ENCODE measurements around the gene LTBP1. TPM values are rescaled to one million over a fixed set of nuclear protein-coding genes. Genes with fewer than 3 reads are reported as not detected.

Gene LTBP1
- total RNA-seq, 1 experiment from 2014 or later, result 10.3 TPM

DNA sequence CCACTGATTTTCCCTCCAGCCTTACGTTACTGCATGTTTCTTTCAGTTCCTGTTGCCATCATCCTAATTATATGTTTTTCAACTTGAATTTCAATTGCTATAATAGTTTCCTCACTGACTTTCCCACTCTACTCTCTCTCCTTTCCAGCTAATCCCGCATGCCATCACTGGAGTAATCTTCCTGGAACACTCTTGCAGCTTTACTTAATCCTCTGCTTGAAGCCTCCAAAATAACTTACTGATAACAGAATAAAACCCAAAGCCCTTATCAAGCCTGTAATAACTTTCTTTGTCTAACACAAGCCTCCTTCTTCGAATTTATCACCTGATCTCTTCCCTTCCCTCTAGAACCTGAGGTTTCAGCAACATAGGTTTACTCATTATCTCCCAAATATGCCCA is 237.3 kb downstream of the LTBP1 start:
- Histone ChIP-seq H3K27ac (no peak overlapping the region), H3K36me3 (ENCODE audit: low read depth) (no peaks in the 10 kb centered on the region), H3K4me2 (no peak overlapping the region), H3K4me1 (replicated peaks; ENCODE audit: insufficient read depth) (no peaks in the 10 kb centered on the region), H3K9me3 (ENCODE audit: insufficient read depth, low read depth) (no peaks in the 10 kb centered on the region), H2AFZ (no peak overlapping the region), H3K27me3 (ENCODE audit: insufficient read depth, low read depth) (no peaks in the 10 kb centered on the region), H4K20me1 (ENCODE audit: insufficient read depth) (no peaks in the 10 kb centered on the region), H3F3A (ENCODE audit: insufficient read depth, low read depth) (no peaks in the 10 kb centered on the region), H3K9me2 (ENCODE audit: insufficient read depth) (no peaks in the 10 kb centered on the region), H3K79me2 (ENCODE audit: low read depth) (no peaks in the 10 kb centered on the region), H3K4me3 (no peak overlapping the region)
- no peak for DNase-seq
- TF ChIP-seq, protein P1, sequence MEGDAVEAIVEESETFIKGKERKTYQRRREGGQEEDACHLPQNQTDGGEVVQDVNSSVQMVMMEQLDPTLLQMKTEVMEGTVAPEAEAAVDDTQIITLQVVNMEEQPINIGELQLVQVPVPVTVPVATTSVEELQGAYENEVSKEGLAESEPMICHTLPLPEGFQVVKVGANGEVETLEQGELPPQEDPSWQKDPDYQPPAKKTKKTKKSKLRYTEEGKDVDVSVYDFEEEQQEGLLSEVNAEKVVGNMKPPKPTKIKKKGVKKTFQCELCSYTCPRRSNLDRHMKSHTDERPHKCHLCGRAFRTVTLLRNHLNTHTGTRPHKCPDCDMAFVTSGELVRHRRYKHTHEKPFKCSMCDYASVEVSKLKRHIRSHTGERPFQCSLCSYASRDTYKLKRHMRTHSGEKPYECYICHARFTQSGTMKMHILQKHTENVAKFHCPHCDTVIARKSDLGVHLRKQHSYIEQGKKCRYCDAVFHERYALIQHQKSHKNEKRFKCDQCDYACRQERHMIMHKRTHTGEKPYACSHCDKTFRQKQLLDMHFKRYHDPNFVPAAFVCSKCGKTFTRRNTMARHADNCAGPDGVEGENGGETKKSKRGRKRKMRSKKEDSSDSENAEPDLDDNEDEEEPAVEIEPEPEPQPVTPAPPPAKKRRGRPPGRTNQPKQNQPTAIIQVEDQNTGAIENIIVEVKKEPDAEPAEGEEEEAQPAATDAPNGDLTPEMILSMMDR (conservative IDR thresholded peaks at IDR 0.05), result no peak
- TF ChIP-seq EZH2 (IDR thresholded peaks at IDR 0.05; ENCODE audit: low read depth), result no peak
- BruUV-seq (replicated peaks), result no TSS peak
- ChIA-PET POLR2A (ENCODE audit: unreplicated experiment) (no interaction called here), CTCF (no interaction called here)
- intact Hi-C loops (cut with micrococcal nuclease; ENCODE audit: unreplicated experiment), result no loop called here

DNA sequence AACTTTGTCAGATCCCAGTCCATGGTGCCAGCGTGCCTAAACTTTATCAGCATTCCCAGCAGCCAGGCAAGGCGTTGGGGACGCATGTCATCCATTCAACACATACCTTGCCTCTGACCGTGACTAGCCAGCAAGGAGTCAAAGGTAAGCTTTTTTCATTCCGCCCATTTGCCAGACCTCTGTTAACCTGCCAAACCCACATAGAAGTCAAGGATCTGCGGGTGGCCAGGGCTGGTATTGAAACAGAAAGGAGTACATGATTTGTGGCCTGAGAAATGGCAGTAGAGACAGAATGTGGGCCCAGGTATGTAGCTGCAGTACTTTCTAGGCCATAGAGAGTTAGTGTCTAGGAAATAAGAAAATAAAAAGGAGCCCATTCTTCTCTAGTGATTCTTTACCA is 240.2 kb downstream of the LTBP1 start:
- TF ChIP-seq, protein P1 (conservative IDR thresholded peaks at IDR 0.05), result no peak
- no peak for TF ChIP-seq EZH2 (IDR thresholded peaks at IDR 0.05; ENCODE audit: low read depth)
- POLR2A ChIA-PET (ENCODE audit: unreplicated experiment), result no interaction called here
- no peaks in the 10 kb centered on the region for H4K20me1 ChIP-seq (ENCODE audit: insufficient read depth)
- H3K9me2 ChIP-seq (ENCODE audit: insufficient read depth), result no peaks in the 10 kb centered on the region
- no peak overlapping the region for H2AFZ ChIP-seq
- H3K4me1 ChIP-seq (replicated peaks; ENCODE audit: insufficient read depth), result no peaks in the 10 kb centered on the region
- H3K36me3 ChIP-seq (ENCODE audit: low read depth), result no peaks in the 10 kb centered on the region
- no peaks in the 10 kb centered on the region for H3K9me3 ChIP-seq (ENCODE audit: insufficient read depth, low read depth)
- H3F3A ChIP-seq (ENCODE audit: insufficient read depth, low read depth), result no peaks in the 10 kb centered on the region
- CTCF ChIA-PET, result no interaction called here
- no TSS peak for BruUV-seq (replicated peaks)
- no peak overlapping the region for H3K4me2 ChIP-seq
- intact Hi-C loops (cut with micrococcal nuclease; ENCODE audit: unreplicated experiment), result no loop called here
- no peak for DNase-seq
- no peak overlapping the region for H3K27ac ChIP-seq
- H3K4me3 ChIP-seq, result no peak overlapping the region
- H3K79me2 ChIP-seq (ENCODE audit: low read depth), result no peaks in the 10 kb centered on the region
- H3K27me3 ChIP-seq (ENCODE audit: insufficient read depth, low read depth), result no peaks in the 10 kb centered on the region

DNA sequence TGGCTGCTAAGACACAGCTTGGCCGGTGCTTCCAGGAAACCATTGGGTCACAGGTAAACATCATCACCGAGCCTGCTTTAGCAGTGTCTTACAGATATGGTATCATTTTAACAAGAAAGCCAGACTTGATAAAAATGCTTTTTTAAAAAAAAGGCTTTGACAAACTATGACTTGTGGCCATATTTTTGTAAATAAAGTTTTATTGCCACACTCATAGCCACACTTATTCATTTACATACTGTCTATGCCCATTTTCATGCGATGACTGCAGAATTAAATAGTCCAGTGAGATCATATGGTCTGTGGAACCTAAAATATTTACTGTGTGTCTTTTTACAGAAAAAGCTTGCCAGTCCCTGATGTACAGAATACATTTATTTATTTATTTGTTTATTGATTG is 242.0 kb downstream of the LTBP1 start:
- ChIA-PET CTCF (no interaction called here), POLR2A (ENCODE audit: unreplicated experiment) (no interaction called here)
- TF ChIP-seq EZH2 (IDR thresholded peaks at IDR 0.05; ENCODE audit: low read depth), result no peak
- TF ChIP-seq, protein P1 (conservative IDR thresholded peaks at IDR 0.05), result no peak

More for the DNA sequence above, 242.0 kb downstream of the LTBP1 start:
- H3K4me2 ChIP-seq, result no peak overlapping the region
- H3K9me2 ChIP-seq (ENCODE audit: insufficient read depth), result no peaks in the 10 kb centered on the region
- H3K36me3 ChIP-seq (ENCODE audit: low read depth), result no peaks in the 10 kb centered on the region
- no peak overlapping the region for H3K27ac ChIP-seq
- no TSS peak for BruUV-seq (replicated peaks)
- no peaks in the 10 kb centered on the region for H3K4me1 ChIP-seq (replicated peaks; ENCODE audit: insufficient read depth)
- intact Hi-C loops (cut with micrococcal nuclease; ENCODE audit: unreplicated experiment), result no loop called here
- H3K9me3 ChIP-seq (ENCODE audit: insufficient read depth, low read depth), result no peaks in the 10 kb centered on the region
- H3K27me3 ChIP-seq (ENCODE audit: insufficient read depth, low read depth), result no peaks in the 10 kb centered on the region
- H3F3A ChIP-seq (ENCODE audit: insufficient read depth, low read depth), result no peaks in the 10 kb centered on the region
- H4K20me1 ChIP-seq (ENCODE audit: insufficient read depth), result no peaks in the 10 kb centered on the region
- H2AFZ ChIP-seq, result no peak overlapping the region
- H3K4me3 ChIP-seq, result no peak overlapping the region
- no peak for DNase-seq
- no peaks in the 10 kb centered on the region for H3K79me2 ChIP-seq (ENCODE audit: low read depth)
